AG20443 (cell line): ENCODE measurements around the gene CCDC183.
"Not testable (repeated sequence)": the region's sequence is repeated elsewhere in the genome, so short reads cannot be mapped to it uniquely, and the experiment has no call there.

Experiments used
- DNase-seq: peaks from one replicate; pipeline ENCODE4 v3.0.0; 2012; ENCODE audit warnings: low spot score, mixed read lengths

The CCDC183 gene

DNA sequence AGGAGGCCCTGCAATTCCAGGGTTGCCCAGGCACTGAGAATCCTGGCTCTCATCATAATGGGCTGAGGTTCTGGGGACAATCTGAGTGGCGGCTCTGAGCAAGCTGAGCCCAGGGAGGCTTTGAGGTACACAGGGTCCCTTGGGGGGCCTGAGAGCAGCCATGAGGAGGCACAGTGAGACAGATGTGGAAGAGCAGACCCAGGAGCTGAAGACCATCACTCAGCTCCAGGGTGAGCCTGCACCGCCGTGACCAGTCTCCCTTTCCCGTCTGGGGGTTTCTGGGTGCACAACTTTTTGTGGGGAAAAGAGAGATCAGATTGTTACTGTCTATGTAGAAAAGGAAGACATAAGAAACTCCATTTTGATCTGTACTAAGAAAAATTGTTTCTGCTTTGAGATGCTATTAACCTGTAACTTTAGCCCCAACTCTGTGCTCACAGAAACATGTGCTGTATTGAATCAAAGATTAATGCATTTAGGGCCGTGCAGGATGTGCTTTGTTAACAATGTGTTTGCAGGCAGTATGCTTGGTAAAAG is at the start of gene CCDC183:
CCDC183 (plus strand) TSS at position 101 of the 537 bp plus-strand sequence; CDS start at position 161, 60 bp downstream.
- no peak for DNase-seq

DNA sequence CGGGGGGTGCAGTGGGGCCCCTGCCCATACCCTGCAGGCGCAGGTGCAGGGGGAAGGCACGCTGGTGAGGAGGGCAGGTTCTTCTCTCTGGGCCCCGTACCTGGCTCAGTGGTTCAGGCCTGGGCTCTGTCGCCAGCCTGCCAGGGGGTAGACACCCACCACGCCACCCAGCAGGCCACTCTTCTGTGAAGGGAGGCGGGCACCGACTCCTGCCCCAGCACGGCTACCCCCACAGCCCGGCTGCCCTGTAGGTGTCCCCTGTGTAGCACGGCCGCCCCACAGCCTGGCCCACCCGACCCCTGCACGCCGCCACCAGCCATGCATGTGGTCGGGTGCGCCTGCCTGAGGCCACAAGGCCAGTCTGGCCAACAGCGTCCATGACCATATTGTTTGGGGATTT is 49.5 kb upstream of the CCDC183 start:
- no peak for DNase-seq

DNA sequence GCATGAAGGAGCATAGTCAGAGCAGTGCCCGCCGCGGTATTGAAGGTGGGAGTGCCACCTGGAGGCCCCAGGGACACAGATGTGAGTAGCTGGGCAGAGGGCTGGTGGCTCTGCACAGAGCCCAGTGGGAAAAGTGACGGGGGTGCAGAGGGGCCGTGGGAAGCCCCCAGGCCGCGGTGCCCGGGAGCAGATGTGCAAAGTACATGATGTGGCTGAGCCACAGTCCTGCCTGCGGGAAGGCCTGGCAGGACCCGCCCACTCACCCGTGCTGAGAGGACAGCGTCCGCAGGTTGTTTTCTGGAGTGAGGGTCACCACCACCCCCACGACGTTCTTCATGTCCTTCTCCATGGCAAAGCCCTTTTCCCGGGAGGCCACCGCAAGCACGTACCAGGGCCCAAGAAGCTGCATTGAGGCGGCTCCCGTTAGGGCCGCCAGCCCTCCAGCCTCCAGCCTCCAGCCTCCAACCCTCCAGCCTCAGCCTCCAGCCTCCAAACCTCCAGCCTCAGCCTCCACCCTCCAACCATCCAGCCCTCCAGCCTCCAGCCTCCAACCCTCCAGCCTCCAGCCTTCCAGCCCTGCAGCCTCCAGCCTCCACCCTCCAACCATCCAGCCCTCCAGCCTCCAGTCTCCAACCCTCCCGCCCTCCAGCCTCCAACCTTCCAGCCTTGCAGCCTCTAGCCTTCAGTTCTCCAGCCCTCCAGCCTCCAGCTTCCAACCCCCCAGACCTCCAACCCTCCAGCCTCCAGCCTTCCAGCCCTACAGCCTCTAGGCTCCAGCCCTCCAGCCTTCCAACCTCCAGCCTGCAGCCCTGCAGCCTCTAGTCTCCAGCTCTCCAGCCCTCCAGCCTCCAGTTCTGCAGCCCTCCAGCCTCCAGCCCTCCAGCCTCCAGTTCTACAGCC is 48.7 kb upstream of the CCDC183 start:
- no peak for DNase-seq

DNA sequence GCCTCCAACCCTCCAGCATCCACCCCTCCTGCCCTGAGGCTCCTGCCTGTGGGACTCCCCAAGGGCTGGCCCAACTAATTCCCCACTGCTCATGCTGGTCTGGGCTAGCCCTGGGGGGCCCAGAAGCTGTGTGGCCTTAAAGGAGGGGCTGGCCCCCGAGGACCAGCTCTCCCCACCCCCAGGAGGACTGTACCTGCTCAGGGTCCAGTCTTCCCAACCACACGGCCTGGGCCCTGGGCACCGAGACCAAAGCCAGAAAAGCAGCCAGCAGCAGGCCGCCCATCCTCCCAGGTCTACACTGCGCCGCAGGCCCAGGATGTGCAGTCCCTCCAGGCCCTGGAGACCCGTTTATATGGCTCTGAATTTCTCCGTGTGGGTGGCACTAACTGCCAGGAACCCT is 47.9 kb upstream of the CCDC183 start, which contains the start of gene LCN6:
LCN6 (minus strand) TSS at position 325 of the 400 bp plus-strand sequence; CDS start at position 283, 42 bp downstream.
- DNase-seq: no peak

DNA sequence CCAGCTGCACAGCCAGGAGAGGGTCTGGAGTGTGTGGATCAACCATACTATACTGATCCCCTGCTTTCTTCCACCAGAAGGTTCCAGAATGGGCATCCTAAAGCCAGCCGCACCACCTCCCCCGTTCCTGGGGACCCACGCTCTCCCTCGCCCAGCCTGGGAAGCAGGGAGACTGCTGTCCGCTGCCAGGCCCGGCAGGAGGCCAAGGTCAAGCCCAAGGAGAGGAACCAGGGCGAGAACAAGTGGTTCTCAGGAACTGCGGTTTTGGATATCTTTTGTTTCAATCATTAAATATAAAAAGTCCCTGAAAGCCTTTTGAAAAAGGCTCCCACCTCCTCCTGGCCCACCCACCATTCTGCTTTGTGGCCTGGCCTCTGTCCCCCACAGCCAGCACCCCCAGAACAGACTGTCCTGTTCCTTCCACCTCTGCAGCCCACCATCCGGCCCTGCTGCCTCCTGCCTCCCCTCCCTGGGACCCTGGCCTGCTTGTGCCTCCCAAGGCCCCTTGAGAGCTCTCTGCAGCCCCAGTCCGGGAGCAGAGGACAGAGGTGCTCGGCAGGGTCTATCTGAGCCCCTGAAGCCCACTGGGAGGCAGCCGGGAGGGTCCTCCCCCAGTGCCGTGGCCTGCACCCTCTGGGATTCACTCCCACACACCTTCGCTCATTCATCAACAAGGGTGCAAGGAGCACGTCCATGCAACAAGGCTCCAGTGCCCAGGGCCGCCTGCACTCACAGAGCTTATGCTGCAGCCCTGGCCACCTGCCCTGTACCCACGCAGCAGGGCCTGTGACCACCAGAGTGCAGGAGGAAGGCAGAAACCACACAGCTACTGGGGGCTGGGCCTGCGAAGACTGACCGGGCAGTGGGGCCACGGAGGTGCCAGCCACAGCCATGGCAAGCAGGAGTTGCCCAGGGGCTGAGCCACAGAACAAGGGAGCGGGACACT is 47.2 kb upstream of the CCDC183 start:
- no peak for DNase-seq

DNA sequence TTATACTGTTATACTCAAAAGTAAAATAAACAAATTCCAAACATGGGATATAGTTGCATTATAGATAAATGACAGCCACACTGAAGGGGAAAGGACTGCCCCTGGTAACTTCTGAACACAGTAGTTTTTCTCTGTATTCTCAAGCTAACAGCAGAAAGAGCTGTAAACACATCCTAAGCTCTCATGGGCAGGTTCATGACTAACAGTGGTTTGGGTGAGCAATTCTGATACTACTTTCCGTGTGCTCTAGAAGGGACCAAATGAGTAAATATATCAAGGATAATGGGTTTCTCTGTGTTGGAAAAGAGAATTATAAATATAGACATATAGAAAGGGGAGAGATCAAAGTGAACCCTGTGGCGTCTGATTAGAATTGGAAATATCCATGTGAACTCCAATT is 45.6 kb upstream of the CCDC183 start:
- no peak for DNase-seq

DNA sequence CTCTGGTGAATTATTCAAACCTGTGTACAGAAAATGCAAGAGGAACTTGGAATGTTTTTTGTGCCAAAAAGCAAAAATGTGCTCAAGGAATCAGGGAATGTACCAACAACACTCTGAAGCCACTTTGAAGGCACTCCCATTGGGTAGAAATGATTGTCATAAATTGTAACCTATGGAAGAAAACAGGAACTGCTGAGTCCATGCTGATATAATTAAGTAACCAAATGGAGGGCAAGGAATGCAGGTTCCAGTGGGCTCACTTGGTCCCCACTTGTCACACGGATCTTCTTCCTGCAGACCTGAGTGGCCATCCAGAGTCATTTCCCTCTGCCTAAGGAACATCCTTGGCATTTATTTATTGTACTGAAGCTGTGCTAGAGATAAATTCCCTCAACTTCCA is 44.9 kb upstream of the CCDC183 start:
- DNase-seq: no peak

DNA sequence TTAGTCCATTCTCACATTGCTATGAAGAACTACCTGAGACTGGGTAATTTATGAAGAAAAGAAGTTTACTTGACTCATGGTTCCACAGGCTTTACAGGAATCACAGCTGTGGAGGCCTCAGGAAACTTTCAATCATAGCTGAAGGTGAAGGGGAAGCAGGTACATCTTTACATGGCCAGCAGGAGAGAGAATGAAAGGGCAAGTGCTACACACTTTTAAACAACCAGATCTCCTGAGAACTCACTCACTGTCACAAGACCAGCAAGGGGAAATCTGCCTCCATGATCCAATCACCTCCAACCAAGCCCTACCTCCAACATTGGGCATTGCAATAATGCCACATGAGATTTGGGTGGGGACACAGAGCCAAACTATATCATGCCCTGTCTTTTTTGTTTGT is 44.3 kb upstream of the CCDC183 start:
- no peak for DNase-seq

DNA sequence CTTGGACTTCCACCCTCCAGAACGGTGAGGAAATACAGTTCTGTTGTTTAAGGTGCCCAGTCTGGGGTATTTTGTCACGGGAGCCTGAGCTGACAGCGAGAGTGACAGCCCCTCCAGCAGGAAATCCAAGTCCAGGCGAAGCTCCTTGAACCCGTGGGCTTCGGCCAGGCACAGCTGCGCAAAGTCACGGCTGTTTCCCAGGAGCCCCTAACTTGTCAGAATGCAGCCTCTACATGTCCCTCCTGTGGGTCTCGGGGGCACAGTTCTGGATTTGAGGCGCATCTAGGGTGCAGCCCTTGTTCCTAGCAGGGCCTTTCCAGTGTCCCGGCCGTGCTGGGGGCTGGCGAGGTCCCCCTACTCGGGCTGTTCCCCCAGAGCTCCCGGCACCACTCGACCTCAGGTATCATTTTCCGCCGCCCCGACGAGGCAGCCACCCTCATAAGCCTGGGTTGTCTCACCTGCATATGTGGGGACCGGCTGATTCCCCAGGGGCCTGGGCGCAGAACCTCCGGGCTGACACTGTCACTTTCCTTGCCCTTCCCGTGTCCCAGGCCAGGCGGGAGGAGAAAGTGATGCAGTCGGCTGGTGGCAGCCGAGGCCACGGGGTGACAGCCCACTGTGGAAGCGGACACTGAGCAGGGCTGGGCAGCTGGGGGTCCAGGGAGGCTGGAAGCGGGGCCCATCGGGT is 42.6 kb upstream of the CCDC183 start:
- no peak for DNase-seq

DNA sequence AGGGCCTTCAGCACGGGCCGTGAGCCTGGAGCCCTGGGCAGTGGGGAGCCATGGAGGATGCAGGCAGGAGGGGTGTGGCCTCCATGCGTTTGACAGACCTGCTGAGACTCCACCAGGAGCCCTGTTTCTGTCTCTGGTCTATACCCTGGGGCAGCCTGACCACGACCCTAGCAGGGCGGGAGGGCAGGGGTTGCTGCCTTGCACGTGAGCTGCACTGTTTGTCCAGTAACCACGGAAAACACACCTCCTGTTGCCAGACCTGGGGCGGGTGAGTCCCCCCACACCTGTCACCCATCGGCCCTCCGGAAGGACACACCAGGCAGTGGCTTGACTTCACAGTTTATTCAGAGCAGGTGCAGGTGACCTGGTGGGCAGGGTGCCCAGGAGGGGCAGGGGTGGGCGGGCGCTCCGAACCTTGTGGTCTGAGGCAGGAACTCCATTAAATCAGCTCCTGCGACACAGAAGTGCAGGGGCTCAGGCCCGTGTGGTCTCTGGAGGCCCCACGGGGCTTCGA is 42.0 kb upstream of the CCDC183 start:
- DNase-seq: no peak

DNA sequence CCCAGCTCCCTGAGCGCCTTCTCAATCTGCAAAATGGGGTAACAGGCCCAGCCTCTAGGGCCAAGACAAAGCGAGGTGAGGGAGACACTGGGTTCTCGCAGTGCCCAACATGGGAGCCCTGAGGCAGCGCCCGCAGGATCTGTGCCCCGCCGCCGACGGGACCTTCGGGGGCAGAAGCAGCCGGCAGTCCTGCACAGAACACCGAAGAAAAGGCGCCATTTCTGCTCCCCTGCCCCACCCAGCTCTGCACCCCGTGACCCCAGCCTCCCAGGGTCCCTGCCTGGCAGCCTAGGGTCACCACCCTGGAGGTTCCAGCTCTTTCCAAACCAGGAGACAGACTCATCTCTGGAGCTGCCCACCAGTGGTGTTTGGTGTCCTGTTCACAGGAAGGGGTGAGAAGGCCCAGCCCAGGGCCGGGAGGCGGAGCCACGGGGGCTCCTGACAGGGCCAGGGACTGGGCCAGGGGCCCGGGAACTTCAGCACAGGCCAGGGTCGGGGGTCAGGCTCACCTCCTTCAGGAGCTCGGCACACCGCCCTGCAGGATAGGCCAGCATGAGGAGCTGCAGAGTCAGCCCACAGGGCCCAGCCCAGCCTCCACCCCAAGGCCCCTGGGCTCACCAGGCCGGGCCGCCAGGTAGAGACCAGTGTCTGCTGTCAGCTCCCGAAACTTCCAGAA is 41.4 kb upstream of the CCDC183 start:
- no peak for DNase-seq

DNA sequence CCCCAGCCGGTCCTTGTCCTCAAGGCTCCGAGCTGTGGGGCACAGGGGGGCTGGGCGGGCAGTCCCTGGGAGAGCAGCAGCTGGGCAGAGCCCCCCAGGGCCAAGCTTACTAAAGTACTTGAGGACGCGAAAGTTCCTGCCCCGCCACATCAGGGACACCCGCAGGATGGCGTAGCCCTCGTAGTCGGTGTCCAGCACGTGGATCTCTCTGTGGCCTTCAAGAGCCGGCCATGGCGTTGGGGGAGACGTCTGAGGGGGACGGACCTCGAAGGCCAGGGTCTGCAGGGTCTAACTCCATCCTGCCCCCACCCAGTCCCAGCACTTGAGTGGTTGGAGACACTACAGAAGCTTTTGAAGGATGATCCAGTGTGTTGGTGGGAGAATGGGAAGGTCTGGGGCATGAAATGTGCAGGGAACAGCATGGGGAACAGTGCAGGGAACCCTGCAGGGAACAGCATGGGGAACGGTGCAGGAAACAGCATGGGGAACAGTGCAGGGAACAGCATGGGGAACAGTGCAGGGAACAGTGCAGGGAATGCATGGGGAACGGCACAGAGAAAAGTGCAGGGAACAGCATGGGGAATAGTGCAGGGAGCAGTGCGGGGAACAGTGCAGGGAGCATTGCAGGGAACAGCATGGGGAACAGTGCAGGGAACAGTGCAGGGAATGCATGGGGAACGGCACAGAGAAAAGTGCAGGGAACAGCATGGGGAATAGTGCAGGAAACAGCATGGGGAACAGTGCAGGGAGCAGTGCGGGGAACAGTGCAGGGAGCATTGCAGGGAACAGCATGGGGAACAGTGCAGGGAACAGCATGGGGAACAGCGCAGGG is 40.6 kb upstream of the CCDC183 start:
- DNase-seq: not testable (repeated sequence)

DNA sequence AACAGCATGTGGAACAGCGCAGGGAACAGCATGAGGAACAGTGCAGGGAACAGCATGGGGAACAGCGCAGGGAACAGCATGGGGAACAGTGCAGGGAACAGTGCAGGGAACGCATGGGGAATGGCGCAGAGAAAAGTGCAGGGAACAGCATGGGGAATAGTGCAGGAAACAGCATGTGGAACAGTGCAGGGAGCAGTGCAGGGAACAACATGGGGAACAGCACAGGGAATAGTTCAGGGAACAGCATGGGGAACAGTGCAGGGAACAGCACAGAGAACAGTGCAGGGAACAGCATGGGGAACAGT is 40.1 kb upstream of the CCDC183 start:
- no peak for DNase-seq

DNA sequence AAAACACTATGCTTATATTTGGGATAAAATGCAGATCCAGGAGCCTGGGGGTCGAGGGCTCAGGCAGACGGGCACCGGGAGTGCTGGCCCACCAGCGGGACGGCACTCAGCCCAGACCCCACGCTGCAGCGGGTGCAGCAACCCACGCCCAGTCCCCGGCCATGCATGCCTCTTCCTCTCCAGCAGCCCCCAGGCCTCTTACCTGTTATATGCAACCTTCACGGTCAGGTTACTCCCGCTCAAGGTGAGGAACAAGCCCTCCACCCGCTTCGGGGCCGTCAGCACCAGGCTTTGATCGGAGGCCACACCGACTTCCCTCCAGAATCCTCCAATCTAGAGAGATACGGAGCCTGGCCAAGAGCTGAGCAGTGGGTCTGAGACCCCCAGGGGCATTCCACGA is 39.3 kb upstream of the CCDC183 start:
- DNase-seq: no peak

DNA sequence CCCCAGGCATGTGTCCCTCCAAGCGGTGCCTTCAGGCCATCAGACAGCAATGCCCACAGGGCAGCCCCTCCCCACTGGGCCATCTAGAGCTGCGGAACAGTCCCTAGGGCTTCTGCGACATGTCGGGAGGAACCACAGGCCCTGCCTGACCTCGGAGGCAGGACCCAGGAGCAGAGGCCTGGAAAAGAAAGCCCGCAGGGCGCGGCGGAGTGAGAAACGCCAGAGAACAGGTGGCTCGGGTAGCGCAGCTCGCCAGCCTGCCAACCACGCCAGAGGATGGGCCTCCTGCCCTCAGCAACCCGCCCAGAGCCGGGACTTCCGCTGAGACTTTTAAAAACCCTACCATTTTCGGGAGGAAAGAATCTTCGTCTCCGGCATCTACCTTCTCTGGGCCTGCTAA is 38.8 kb upstream of the CCDC183 start:
- no peak for DNase-seq

DNA sequence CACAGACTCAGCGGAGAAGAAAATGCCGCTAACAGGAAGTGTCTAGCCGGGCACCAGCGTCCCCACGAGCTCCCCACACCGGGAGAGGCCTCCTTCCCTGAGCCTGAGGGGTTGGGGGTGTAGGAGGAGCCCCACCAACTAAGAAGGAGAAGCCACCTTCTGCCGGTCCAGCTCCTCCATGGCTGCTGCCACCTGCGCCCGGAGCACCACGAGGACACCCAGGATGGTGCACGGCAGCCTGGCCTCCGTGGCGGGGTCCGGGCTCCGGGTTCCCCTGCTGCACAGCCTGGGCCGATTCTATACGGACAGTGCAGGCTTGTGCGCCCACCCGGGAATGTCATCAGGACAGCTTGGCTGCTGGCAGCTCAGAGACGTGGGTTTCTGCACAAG is 38.4 kb upstream of the CCDC183 start:
- DNase-seq: no peak

DNA sequence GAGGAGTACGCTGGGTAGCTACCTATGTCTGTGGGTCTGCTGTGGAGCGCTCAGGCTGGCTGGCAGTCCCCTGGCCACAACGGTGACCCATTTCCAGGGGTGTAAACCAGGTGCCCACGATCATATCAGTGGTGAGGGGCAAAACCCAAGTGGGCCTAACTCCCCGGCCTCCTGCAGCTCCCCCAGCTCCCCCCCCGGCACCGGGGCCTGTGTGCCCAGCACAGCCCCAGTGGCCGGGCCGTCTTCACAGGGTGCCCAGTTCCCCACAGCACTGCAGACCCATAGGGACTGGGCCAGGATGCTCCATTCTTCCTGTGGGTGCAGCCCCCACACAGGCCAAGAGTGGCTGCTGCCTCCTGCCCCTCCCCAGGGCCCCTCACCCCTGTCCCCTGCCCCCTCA is 37.1 kb upstream of the CCDC183 start:
- DNase-seq: no peak

DNA sequence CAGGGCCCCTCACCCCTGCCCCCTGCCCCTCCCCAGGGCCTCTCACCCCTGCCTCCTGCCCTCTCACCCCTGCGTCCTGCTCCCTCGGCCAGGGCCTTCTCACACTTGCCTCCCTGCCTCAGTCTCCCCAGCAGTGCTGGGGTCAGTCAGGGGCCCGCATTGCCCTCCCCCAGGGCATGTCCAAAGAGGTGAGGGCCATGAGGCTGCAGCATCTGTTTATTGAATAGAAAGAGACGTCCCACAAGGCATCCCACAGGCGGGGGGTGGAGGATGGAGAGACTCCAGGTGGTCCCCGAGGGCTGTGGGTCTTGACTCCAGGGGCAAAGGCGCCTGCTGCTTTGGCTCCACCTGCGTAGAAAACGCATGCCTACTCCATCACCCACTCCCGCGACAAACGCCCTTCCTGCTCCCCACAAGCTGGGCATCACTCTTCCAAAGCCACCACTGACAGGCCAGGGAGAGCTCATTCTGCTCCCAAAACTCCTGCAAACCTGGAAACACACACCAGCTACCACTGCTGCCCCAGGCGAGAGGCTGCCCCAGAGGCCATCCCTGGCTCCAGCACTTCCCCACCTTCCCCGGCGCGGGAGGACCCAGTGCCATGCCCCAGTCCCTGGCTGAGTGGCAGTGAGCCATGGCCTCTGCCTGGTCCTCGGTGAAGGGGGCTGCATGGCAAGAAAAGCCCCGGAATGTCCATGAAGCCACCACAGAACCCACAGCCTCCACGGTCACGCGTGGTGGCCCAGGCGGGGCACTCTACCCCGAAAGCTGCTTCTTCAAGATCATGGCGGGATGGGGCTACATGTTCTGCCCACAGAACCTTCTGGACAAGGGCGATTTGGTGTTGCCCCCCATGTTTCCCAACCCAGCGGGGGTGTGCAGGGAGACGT is 36.5 kb upstream of the CCDC183 start:
- DNase-seq: no peak

DNA sequence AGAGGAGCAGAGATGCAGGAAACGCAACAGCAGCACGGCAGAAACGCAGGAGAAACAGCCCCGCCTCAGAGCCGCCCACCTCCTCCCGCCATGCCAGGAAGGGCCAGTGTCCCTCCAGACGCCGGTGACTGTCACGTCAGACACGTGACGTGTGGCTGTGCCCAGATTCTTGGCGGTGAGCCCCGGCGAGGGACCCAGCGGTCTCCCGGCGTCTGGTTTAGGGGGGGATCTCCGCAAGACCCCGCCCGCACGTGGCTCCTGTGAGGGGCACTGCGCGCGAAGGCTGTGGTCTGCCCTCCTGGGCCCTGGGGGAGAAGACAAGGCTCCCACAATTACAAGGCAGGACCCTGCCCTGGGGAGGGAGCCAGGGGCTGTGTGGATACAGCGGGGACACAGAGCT is 35.7 kb upstream of the CCDC183 start:
- DNase-seq: no peak
